ENCODE measurements around the gene ERLIN1.

DNA sequence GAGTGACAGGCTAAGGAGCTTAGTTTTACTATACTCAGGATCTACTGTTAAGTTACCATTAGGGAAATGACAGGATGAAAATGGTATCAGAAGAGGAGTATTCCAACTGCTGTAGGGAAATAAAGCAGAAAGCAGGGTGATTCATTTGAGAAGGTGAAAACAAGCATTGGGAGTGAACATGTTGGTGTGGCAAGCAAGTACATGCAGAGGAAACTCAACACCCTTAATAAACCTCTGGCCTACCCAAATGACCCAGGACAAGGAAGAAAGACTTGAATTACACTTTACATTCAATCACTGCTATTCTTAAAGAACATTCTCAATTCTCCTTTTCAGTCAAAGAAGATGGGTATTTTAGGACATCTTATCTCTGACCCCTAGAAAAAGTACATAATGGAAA lies 28.7 kb downstream of the ERLIN1 start:
- TF ChIP-seq EZH2 (IDR thresholded peaks at IDR 0.05) (no peak), EZH2phosphoT487 (IDR thresholded peaks at IDR 0.05) (no peak)

Data from neural progenitor cell (in vitro differentiated cells).